Vagina (tissue), 2 donors: ENCODE measurements around the gene FAM241A. TPM values are rescaled to one million over a fixed set of nuclear protein-coding genes. Genes with fewer than 3 reads are reported as not detected.
"Not testable (repeated sequence)": the region's sequence is repeated elsewhere in the genome, so short reads cannot be mapped to it uniquely, and the experiment has no call there.

Experiments
- DNase-seq, 2 donors: peaks; one replicate each; pipeline ENCODE4 v3.0.0-alpha.2; 2017; ENCODE audit errors: extremely low spot score in 2 of 2
- H3K27ac ChIP-seq: fragments of 200-600 bp; sonication (generic); one replicate; pipeline ENCODE4 v1.5.1; 2019
- H3K27me3 ChIP-seq: fragments of 200-600 bp; sonication (generic); one replicate; pipeline ENCODE4 v1.5.1; 2019
- H3K36me3 ChIP-seq, 2 donors: fragments of 200-600 bp; sonication (generic); one replicate each; pipeline ENCODE4 v1.5.1; 2017 to 2019
- H3K4me1 ChIP-seq: fragments of 200-600 bp; sonication (generic); one replicate; pipeline ENCODE4 v1.5.1; 2019
- H3K4me3 ChIP-seq, 2 donors: fragments of 200-600 bp; sonication (generic); 1 replicate in 1 of 2; 2 replicates in 1 of 2; pipeline ENCODE4 v1.5.1; 2016 to 2019
- H3K9me3 ChIP-seq: fragments of 200-600 bp; sonication (generic); one replicate; pipeline ENCODE4 v1.5.1; 2019
- POLR2A ChIP-seq, 2 donors: fragments of 450-650 bp; IDR thresholded peaks; one replicate each; pipeline ENCODE4 v1.6.1; 2017; ENCODE audit warnings: antibody characterized with exemption in 2 of 2, mild to moderate bottlenecking in 2 of 2, moderate library complexity in 2 of 2
- POLR2AphosphoS5 ChIP-seq, 2 donors: sonication (generic); formaldehyde crosslinking; IDR thresholded peaks; one replicate each; pipeline ENCODE4 v1.9.0; 2017; ENCODE audit warnings: antibody characterized with exemption in 2 of 2, mild to moderate bottlenecking in 2 of 2, low read depth in 1 of 2; ENCODE audit not compliant: insufficient read depth in 1 of 2
- intact Hi-C: fragments of 100-400 bp; cut with DNase I; formaldehyde crosslinking; loops from one replicate; pipeline ENCODE4 v1.15.1; 2023
- total RNA-seq: library from RNA; depleted of rRNA; stranded (reverse); fragments of >200 nt; gene quantifications from one replicate; pipeline ENCODE4 v1.2.3, GENCODE V29; 2016
- TF ChIP-seq, protein P1 (sequence below), 3 experiments: fragments of 450-650 bp in 2 of 3; fragments of 200-600 bp in 1 of 3; sonication (generic) in 1 of 3; IDR thresholded peaks; one replicate each; pipeline ENCODE4 v1.5.1; 2017 to 2019; ENCODE audit warnings: antibody characterized with exemption in 3 of 3, mild to moderate bottlenecking in 2 of 3, moderate library complexity in 2 of 3

The FAM241A gene
- total RNA-seq, 1 donor from 2014 or later = 3.4 TPM

DNA sequence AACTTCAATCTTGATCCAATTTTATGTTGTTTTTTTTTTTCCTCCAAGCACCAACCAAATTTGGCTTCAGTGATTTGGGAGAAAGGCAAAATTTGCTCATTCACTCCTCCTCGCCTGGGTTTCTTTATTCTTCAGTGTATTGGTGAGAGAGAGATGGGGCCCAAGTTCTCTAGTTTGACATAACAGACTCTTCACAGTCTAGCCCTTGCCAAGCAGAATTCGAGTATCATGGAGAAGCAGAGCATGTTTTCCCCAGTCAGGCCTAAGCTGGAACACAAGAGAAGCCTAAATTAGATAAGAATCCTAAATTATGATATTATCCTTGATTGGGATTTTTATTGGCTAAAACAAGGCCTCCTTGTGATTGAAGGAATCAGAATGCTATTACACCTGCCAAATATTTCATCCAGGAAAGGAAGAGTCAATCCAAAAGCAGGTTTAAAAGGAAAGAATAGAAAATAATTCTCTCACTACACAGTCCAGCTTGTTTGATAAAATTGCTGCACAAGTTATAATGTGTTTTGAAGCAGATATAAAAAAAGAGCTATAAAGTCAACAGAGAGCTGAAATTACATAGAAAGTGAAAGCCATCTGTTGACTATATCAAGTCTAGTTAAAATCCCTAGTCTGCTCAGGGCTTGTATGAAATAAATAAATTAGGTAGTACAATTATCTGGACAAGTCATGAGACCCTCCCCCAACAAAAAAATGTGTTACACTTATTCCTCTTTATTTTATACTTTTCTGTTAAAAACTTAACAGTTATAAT is 39.9 kb upstream of the FAM241A start:
- intact Hi-C loops = no loop called here
- H3K4me1 ChIP-seq = no peaks in the 10 kb centered on the region
- H3K4me3 ChIP-seq = no peak overlapping the region
- no peaks in the 10 kb centered on the region for H3K36me3 ChIP-seq
- DNase-seq = no peak
- TF ChIP-seq POLR2A (IDR thresholded peaks at IDR 0.05) (no peak), POLR2AphosphoS5 (IDR thresholded peaks at IDR 0.05; ENCODE audit: insufficient read depth in 1 of 2, low read depth in 1 of 2) (no peak)
- TF ChIP-seq, protein P1, sequence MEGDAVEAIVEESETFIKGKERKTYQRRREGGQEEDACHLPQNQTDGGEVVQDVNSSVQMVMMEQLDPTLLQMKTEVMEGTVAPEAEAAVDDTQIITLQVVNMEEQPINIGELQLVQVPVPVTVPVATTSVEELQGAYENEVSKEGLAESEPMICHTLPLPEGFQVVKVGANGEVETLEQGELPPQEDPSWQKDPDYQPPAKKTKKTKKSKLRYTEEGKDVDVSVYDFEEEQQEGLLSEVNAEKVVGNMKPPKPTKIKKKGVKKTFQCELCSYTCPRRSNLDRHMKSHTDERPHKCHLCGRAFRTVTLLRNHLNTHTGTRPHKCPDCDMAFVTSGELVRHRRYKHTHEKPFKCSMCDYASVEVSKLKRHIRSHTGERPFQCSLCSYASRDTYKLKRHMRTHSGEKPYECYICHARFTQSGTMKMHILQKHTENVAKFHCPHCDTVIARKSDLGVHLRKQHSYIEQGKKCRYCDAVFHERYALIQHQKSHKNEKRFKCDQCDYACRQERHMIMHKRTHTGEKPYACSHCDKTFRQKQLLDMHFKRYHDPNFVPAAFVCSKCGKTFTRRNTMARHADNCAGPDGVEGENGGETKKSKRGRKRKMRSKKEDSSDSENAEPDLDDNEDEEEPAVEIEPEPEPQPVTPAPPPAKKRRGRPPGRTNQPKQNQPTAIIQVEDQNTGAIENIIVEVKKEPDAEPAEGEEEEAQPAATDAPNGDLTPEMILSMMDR (IDR thresholded peaks at IDR 0.05) = no peak
- no peaks in the 10 kb centered on the region for H3K27me3 ChIP-seq
- H3K27ac ChIP-seq = no peak overlapping the region
- no peaks in the 10 kb centered on the region for H3K9me3 ChIP-seq

DNA sequence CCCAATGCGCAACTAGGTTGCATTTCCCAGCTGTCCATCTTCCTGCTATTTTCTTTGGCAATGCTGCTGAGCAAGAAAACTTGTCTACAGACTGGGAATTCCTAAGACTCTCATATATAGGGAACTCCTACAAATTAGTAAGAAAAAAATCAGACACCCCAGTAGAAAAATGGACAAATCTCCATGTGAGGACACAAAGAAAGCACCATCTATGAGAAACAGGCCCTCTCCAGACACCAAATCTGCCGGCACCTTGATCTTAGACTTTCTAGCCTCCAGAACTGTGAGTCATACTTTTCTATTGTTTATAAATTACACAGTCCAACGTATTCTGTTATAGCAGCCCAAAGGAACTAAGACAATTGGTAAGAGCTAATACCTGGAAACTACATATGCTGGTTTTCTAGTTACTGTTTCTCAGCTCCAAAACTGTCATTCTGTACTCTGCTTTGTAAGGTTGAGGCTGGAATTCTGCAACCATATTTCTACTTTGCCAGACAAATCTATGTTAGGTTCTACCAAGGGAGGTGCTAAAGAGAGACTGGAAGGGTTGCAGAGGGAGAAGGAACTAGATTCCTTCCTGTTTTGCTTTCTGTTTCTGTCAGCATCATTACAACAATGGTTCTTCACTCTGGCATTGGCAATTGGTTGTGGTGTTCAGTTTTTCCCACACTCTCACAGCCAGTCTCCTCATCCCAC is 35.7 kb upstream of the FAM241A start:
- no peaks in the 10 kb centered on the region for H3K9me3 ChIP-seq
- no peaks in the 10 kb centered on the region for H3K36me3 ChIP-seq
- no peak overlapping the region for H3K4me3 ChIP-seq
- intact Hi-C loops = no loop called here
- DNase-seq = no peak
- H3K27me3 ChIP-seq = no peaks in the 10 kb centered on the region
- no peak for TF ChIP-seq POLR2AphosphoS5 (IDR thresholded peaks at IDR 0.05; ENCODE audit: insufficient read depth in 1 of 2, low read depth in 1 of 2)
- TF ChIP-seq, protein P1 (IDR thresholded peaks at IDR 0.05) = no peak
- TF ChIP-seq POLR2A (IDR thresholded peaks at IDR 0.05) = no peak
- no peak overlapping the region for H3K27ac ChIP-seq
- H3K4me1 ChIP-seq = no peaks in the 10 kb centered on the region

DNA sequence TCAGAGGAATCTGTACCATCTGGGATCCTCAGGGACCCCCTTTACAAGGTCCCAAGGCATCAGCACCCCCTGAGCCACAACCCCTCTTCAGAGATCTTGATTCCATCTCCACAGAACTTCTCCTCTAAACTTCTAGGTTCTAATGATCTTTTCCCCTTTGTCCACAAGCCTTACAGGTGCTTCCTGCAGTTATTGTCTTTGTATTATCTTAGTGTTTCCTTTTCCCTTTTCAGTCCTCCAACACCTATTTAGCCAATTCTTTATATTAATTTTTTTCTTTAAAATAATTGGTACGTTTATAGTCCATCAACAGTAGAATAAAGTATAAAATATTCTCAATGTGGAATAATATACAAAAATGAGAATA is 35.2 kb upstream of the FAM241A start:
- Histone ChIP-seq H3K9me3 (no peaks in the 10 kb centered on the region), H3K4me1 (no peaks in the 10 kb centered on the region), H3K36me3 (no peaks in the 10 kb centered on the region), H3K27ac (no peak overlapping the region), H3K4me3 (no peak overlapping the region), H3K27me3 (no peaks in the 10 kb centered on the region)
- TF ChIP-seq POLR2AphosphoS5 (IDR thresholded peaks at IDR 0.05; ENCODE audit: insufficient read depth in 1 of 2, low read depth in 1 of 2) (no peak), POLR2A (IDR thresholded peaks at IDR 0.05) (no peak)
- TF ChIP-seq, protein P1 (IDR thresholded peaks at IDR 0.05) = no peak
- intact Hi-C loops = no loop called here
- no peak for DNase-seq

DNA sequence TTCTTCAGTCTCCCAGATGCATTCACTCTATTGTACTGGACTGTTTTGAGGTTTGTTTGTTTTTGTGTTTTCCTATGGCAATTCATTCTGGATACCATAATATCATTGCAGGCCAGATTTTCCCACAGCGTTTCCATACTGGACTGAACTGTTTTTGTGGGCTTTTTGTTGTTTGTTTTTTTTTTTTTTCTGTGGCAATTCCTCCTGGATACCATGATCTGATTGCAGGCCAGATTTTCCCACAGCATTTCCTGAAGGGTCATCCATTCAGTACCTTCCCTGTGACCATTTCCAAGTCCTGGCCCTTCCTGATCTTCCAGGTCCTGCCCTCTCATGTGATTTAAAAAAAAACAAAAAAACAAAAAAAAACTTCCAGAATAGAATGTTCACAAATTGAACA is 33.9 kb upstream of the FAM241A start:
- no peak overlapping the region for H3K4me3 ChIP-seq
- no peaks in the 10 kb centered on the region for H3K27me3 ChIP-seq
- no peaks in the 10 kb centered on the region for H3K4me1 ChIP-seq
- no peak overlapping the region for H3K27ac ChIP-seq
- intact Hi-C loops = no loop called here
- DNase-seq = no peak
- H3K36me3 ChIP-seq = no peaks in the 10 kb centered on the region
- TF ChIP-seq POLR2A (IDR thresholded peaks at IDR 0.05) (no peak), POLR2AphosphoS5 (IDR thresholded peaks at IDR 0.05; ENCODE audit: insufficient read depth in 1 of 2, low read depth in 1 of 2) (no peak)
- TF ChIP-seq, protein P1 (IDR thresholded peaks at IDR 0.05) = no peak
- no peaks in the 10 kb centered on the region for H3K9me3 ChIP-seq

DNA sequence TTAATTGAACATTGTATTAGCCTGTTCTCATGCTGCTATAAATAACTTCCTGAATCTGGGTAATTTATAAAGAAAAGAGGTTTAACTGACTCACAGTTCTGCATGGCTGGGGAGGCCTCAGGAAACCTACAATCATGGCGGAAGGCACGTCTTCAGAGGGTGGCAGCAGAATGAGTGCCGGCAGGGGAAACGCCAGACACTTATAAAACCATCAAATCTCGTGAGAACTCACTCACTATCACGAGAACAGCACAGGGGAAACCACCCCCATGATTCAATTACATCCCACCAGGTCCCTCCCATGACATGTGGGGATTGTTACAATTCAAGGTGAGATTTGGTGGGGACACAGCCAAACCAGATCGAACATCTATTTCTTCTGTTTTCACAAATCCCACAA is 33.2 kb upstream of the FAM241A start:
- DNase-seq, H3K27me3 ChIP-seq, H3K4me3 ChIP-seq, H3K9me3 ChIP-seq, H3K27ac ChIP-seq, H3K4me1 ChIP-seq, H3K36me3 ChIP-seq, intact Hi-C loops: not testable (repeated sequence)
